ENCODE results near the gene STAC2.

Gene STAC2

GRCh38 chr17:39235555-39236449, 10.1 kb upstream of the STAC2 start:
- no peak for DNase-seq

- DNase-seq: peak in 23 of 51 donors; percentile 6 to 48 (median 22)
Measured at GRCh38 chr17:39231591-39232551, 6.1 kb upstream of the STAC2 start.

- DNase-seq: no peak
Measured at GRCh38 chr17:39231091-39231561, 5.4 kb upstream of the STAC2 start.

GRCh38 chr17:39230361-39230760, 4.6 kb upstream of the STAC2 start:
- no peak for DNase-seq

GRCh38 chr17:39229274-39229913, 3.6 kb upstream of the STAC2 start:
- DNase-seq: no peak

- DNase-seq: no peak
Measured at GRCh38 chr17:39227364-39227919, 1.7 kb upstream of the STAC2 start.

- DNase-seq: peak in 31 of 51 donors; percentile 9 to 76 (median 33)
Measured at GRCh38 chr17:39225959-39226683, 376 bp upstream of the STAC2 start.

- DNase-seq: no peak
Measured at GRCh38 chr17:39224778-39225307, 902 bp downstream of the STAC2 start.

GRCh38 chr17:39223907-39224777, 1.6 kb downstream of the STAC2 start:
- no peak for DNase-seq

GRCh38 chr17:39222866-39223834, 2.6 kb downstream of the STAC2 start:
- peak in 1 of 51 donors; percentile 62 for DNase-seq

GRCh38 chr17:39222151-39222550, 3.6 kb downstream of the STAC2 start:
- no peak for DNase-seq

- DNase-seq: no peak
Measured at GRCh38 chr17:39221572-39221971, 4.2 kb downstream of the STAC2 start.

GRCh38 chr17:39219647-39220154, 6.0 kb downstream of the STAC2 start:
- peak in 38 of 51 donors; percentile 11 to 78 (median 50) for DNase-seq

GRCh38 chr17:39218906-39219305, 6.8 kb downstream of the STAC2 start:
- DNase-seq: no peak

GRCh38 chr17:39217734-39218369, 7.9 kb downstream of the STAC2 start:
- no peak for DNase-seq

GRCh38 chr17:39213852-39214251, 11.9 kb downstream of the STAC2 start:
- DNase-seq: no peak

GRCh38 chr17:39212841-39213480, 12.8 kb downstream of the STAC2 start:
- no peak for DNase-seq
